PC-3 (cell line): ENCODE measurements around the gene CLASP2. TPM values are rescaled to one million over a fixed set of nuclear protein-coding genes. Genes with fewer than 3 reads are reported as not detected.
"Not testable (repeated sequence)": the region's sequence is repeated elsewhere in the genome, so short reads cannot be mapped to it uniquely, and the experiment has no call there.

Experiments
- ATAC-seq: fragments of 200-7000 bp; cut with Tn5 transposase; 2 replicates; pipeline ENCODE4 v1.9.1; 2020; ENCODE audit warnings: mild to moderate bottlenecking, moderate library complexity
- BruUV-seq: library from RNA; stranded (reverse); fragments of 400-500 nt; replicated peaks from 2 replicates; lab custom pipeline; 2021; lab: Mats Ljungman, UMichigan
- CTCF ChIA-PET: fragments of 300-600 bp; sonication (Branson Sonifier 250); formaldehyde crosslinking; loops from one replicate; lab custom pipeline; 2022; ENCODE audit warnings: antibody characterized with exemption; lab: Charles Lee
- POLR2A ChIA-PET: fragments of 300-600 bp; sonication (Branson Sonifier 250); formaldehyde crosslinking; loops from one replicate; lab custom pipeline; 2022; ENCODE audit warnings: antibody characterized with exemption; ENCODE audit not compliant: unreplicated experiment; lab: Charles Lee
- DNase-seq: peaks from one replicate; pipeline ENCODE4 v3.0.0-alpha.2; 2015
- H2AFZ ChIP-seq: fragments of 300-600 bp; sonication (generic); 2 replicates; pipeline ENCODE4 v1.6.0; 2016; ENCODE audit warnings: antibody characterized with exemption, low read length
- H3F3A ChIP-seq: fragments of 300-600 bp; sonication (generic); one replicate; pipeline ENCODE4 v1.6.0; 2017; ENCODE audit warnings: antibody characterized with exemption, low read length, control low read depth, mild to moderate bottlenecking; ENCODE audit not compliant: unreplicated experiment
- H3K27ac ChIP-seq: fragments of 300-600 bp; sonication (generic); 2 replicates; pipeline ENCODE4 v1.5.1; 2016; ENCODE audit warnings: mild to moderate bottlenecking, low read length
- H3K27me3 ChIP-seq: fragments of 300-600 bp; sonication (generic); 2 replicates; pipeline ENCODE4 v1.6.1; 2016; ENCODE audit warnings: low read length, mixed read lengths
- H3K36me3 ChIP-seq: fragments of 300-600 bp; sonication (generic); 2 replicates; pipeline ENCODE4 v1.6.1; 2016; ENCODE audit warnings: low read depth, mixed run types, low read length, mixed read lengths
- H3K4me1 ChIP-seq: fragments of 300-600 bp; sonication (generic); 2 replicates; pipeline ENCODE4 v1.5.1; 2016; ENCODE audit warnings: low read length; ENCODE audit not compliant: insufficient read depth
- H3K4me2 ChIP-seq: fragments of 300-600 bp; sonication (generic); 2 replicates; pipeline ENCODE4 v1.6.0; 2016; ENCODE audit warnings: low read length
- H3K4me3 ChIP-seq: fragments of 300-600 bp; sonication (generic); 2 replicates; pipeline ENCODE4 v1.5.1; 2016; ENCODE audit warnings: mild to moderate bottlenecking, low read length, mixed read lengths
- H3K79me2 ChIP-seq: fragments of 300-600 bp; sonication (generic); 2 replicates; pipeline ENCODE4 v1.6.1; 2017; ENCODE audit warnings: low read length, mixed read lengths
- H3K9ac ChIP-seq: fragments of 300-600 bp; sonication (generic); 2 replicates; pipeline ENCODE4 v1.6.0; 2016; ENCODE audit warnings: mild to moderate bottlenecking, low read length
- H3K9me2 ChIP-seq: fragments of 300-600 bp; sonication (generic); replicated peaks from 2 replicates; pipeline ENCODE4 v1.6.1; 2016; ENCODE audit warnings: mixed run types, low read length, mixed read lengths
- H3K9me3 ChIP-seq: fragments of 300-600 bp; sonication (generic); 2 replicates; pipeline ENCODE4 v1.6.1; 2016; ENCODE audit warnings: low read length, mixed read lengths
- H4K20me1 ChIP-seq: fragments of 300-600 bp; sonication (generic); 2 replicates; pipeline ENCODE4 v1.6.1; 2016; ENCODE audit warnings: low read length, mixed read lengths
- CTCF ChIP-seq: fragments of 300-600 bp; sonication (generic); conservative IDR thresholded peaks from 2 replicates; pipeline ENCODE4 v1.5.1; 2017; ENCODE audit warnings: antibody characterized with exemption, low read depth, mild to moderate bottlenecking, low read length
- EZH2 ChIP-seq: fragments of 300-600 bp; sonication (generic); IDR thresholded peaks from one replicate; pipeline ENCODE4 v1.6.1; 2017; ENCODE audit warnings: antibody characterized with exemption, mild to moderate bottlenecking, low read length; ENCODE audit not compliant: unreplicated experiment
- EZH2phosphoT487 ChIP-seq: fragments of 300-600 bp; sonication (generic); IDR thresholded peaks from 2 replicates; pipeline ENCODE4 v1.6.1; 2018; ENCODE audit warnings: mild to moderate bottlenecking, antibody characterized with exemption, low read length, borderline replicate concordance
- intact Hi-C: fragments of 100-400 bp; cut with micrococcal nuclease; formaldehyde crosslinking; loops from 2 replicates; pipeline ENCODE4 v1.9.0; 2023
- total RNA-seq: library from RNA; depleted of rRNA; stranded (reverse); fragments of >200 nt; gene quantifications from 2 replicates; pipeline ENCODE4 v1.2.3, GENCODE V29; 2014

The CLASP2 gene
- total RNA-seq, 1 experiment from 2014 or later, result 84.8 TPM

- no peak for ATAC-seq
- H3K4me1 ChIP-seq, result no peaks in the 10 kb centered on the region
- H3K27ac ChIP-seq, result no peak overlapping the region
- no peaks in the 10 kb centered on the region for H3K79me2 ChIP-seq
- no peaks in the 10 kb centered on the region for H3F3A ChIP-seq
- no peak overlapping the region for H3K9ac ChIP-seq
- H3K9me2 ChIP-seq, result no peaks in the 10 kb centered on the region
- H3K9me3 ChIP-seq, result no peaks in the 10 kb centered on the region
- TF ChIP-seq EZH2 (no peak), CTCF (no peak), EZH2phosphoT487 (no peak)
- no peaks in the 10 kb centered on the region for H3K27me3 ChIP-seq
- H4K20me1 ChIP-seq, result 0 out of 2 replicates have a peak, but pooled peaks cover 3% of the 10 kb centered on the region
- H3K4me3 ChIP-seq, result no peak overlapping the region
- POLR2A ChIA-PET, result no interaction called here
- DNase-seq, result no peak
- H3K4me2 ChIP-seq, result no peak overlapping the region
- CTCF ChIA-PET, result no interaction called here
- peaks cover 18% of the 10 kb centered on the region for H3K36me3 ChIP-seq
- intact Hi-C loops, result no loop called here
- no TSS peak for BruUV-seq
- H2AFZ ChIP-seq, result no peak overlapping the region
Measured at GRCh38 chr3:33678073-33678472, 40.0 kb downstream of the CLASP2 start.

- ATAC-seq, CTCF ChIA-PET, H3K4me1 ChIP-seq, BruUV-seq, H3K36me3 ChIP-seq, H3F3A ChIP-seq, H3K4me3 ChIP-seq, H3K27ac ChIP-seq, H3K9ac ChIP-seq, H3K9me3 ChIP-seq, intact Hi-C loops, POLR2A ChIA-PET, H4K20me1 ChIP-seq, DNase-seq, H3K27me3 ChIP-seq, H2AFZ ChIP-seq, H3K79me2 ChIP-seq, H3K9me2 ChIP-seq, H3K4me2 ChIP-seq: not testable (repeated sequence)
Measured at GRCh38 chr3:33673436-33673835, 44.6 kb downstream of the CLASP2 start.

- DNase-seq (no peak), ATAC-seq (no peak)
- H3K27ac ChIP-seq, result no peak overlapping the region
- POLR2A ChIA-PET, result no interaction called here
- H3F3A ChIP-seq, result peaks cover 5% of the 10 kb centered on the region
- no peaks in the 10 kb centered on the region for H3K27me3 ChIP-seq
- intact Hi-C loops, result no loop called here
- H3K4me3 ChIP-seq, result no peak overlapping the region
- H3K9me3 ChIP-seq, result no peaks in the 10 kb centered on the region
- CTCF ChIA-PET, result no interaction called here
- H3K79me2 ChIP-seq, result peaks cover 2% of the 10 kb centered on the region; the same call in 1 of the 2 replicates
- BruUV-seq, result no TSS peak
- H2AFZ ChIP-seq, result no peak overlapping the region
- no peaks in the 10 kb centered on the region for H3K36me3 ChIP-seq
- no peak overlapping the region for H3K9ac ChIP-seq
- no peak overlapping the region for H3K4me2 ChIP-seq
- H3K9me2 ChIP-seq, result no peaks in the 10 kb centered on the region
- no peak for TF ChIP-seq EZH2phosphoT487
- TF ChIP-seq EZH2, result no peak
- no peak for TF ChIP-seq CTCF
- H3K4me1 ChIP-seq, result peaks cover 14% of the 10 kb centered on the region
- H4K20me1 ChIP-seq, result no peaks in the 10 kb centered on the region
Measured at GRCh38 chr3:33668618-33669017, 49.4 kb downstream of the CLASP2 start.
